GM19043 (cell line): ENCODE data around the gene DPF1.
"Not testable (repeated sequence)": the region's sequence is repeated elsewhere in the genome, so short reads cannot be mapped to it uniquely, and the experiment has no call there.

Experiments used
- ATAC-seq: cut with Tn5 transposase; IDR thresholded peaks from one replicate; pipeline ENCODE4 v1.9.1; 2021; ENCODE audit warnings: low read depth; ENCODE audit not compliant: unreplicated experiment

Gene DPF1

DNA sequence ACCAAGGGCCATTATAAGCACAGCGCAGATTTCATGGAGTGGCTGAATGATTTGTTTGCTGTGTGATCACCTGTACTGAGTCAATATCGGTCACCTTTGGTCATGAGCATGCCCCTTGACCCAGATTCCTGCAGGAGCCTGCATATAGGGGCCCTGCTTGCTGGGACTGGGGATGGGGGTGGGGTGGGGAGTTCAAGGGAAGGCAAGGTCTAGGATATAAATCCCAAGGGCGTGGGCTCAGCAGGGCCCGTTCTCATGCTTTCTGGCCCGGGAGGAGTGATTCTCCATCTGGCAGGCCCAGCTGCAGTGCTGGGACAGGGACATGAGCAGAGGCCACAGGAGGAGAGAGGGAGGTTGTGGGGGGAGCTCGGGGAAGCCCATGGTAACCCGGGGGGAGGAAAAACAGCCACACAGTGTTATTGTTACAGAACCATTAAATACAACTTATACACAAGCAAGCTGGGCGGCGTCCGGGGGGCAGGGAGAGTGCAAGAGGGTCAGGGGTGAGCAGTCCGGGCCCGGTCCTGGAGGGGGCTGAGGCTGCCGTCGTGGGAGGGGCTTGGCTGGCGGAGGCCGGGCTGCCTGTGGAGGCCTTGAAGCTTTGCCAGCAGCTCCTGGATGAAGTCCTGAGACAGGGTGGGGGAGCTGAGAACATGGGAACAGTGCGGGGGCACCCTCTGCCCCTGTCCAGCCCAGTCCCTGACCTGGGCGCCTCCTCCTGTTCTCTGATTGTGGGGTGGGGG lies 27.0 kb upstream of the DPF1 start:
- no peak for ATAC-seq

DNA sequence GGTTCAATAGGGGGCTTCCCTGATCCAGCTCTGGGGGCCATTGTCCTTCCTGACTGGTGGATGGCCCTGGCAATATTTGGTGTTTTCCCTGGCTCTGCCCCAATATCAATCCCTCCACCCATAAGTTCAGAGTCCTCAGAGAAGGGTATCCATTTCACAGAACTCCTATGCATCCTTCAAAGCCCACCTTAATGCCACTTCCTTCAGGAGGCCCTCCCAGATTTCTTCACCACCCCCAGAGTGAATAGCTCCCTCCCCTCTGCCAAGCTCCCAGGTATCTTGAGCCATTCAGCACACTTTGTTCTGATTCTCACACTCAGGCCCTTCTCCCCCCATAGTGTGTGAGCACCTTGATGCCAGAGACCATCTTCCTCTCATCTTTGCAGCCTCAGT lies 26.4 kb upstream of the DPF1 start:
- ATAC-seq: no peak

GRCh38 chr19:38248421-38248820 lies 24.4 kb upstream of the DPF1 start:
- ATAC-seq: no peak

DNA sequence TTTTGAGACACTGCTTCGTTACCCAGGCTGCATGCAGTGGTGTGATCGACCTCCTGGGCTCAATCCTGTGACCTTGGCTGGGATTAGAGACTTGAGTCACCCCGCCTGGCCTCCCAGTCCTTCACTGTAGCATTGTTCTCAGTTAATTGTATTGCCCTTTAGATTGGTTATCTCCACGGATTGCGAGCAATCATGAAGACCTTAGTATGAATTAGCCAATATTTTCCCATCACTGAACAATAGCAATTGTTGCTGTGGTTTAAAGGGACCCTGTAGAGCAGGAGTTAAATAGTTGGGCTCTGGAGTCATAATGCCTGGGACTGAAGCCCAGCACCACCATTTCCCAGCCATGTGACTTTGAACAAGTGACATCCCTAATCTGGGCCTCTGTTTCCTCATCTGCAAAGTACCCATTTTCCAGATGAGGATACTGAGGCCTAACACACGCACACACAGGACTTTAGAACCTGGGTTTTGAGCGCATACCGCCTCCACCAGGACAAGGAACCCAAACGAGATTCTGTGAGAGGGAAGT lies 23.8 kb upstream of the DPF1 start:
- no peak for ATAC-seq

GRCh38 chr19:38247126-38247525 lies 23.1 kb upstream of the DPF1 start:
- ATAC-seq: no peak

DNA sequence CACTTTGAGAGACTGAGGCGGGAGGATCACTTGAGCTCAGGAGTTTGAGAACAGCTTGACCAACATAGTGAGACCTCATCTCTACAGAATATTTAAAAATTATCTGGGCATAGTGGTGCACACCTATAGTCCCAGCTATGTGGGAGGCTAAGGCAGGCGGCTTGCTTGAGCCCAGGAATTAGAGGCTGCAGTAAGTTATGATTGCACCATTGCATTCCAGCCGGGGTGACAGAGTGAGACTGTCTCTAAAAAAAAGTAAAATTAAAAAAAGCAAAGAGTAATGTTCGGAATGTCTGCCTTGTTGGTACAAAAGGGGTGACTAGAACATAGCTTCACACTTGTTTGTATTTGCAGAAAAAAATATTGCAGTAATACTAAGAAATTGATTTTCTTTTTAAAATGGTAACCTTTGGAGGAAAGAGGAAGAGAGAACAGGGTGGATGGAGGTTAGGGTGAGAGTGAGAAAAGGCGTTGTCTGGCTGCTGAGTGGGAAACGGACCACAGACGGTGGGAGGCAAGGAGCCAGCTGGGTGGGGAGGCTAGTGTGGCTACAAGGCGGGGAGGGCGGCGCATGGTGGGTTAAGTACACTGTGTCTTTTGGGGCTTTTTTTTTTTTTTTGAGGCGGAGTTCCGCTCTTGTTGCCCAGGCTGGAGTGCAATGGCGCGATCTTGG lies 21.9 kb upstream of the DPF1 start:
- ATAC-seq: no peak

GRCh38 chr19:38243279-38243673 lies 19.3 kb upstream of the DPF1 start:
- ATAC-seq: no peak

DNA sequence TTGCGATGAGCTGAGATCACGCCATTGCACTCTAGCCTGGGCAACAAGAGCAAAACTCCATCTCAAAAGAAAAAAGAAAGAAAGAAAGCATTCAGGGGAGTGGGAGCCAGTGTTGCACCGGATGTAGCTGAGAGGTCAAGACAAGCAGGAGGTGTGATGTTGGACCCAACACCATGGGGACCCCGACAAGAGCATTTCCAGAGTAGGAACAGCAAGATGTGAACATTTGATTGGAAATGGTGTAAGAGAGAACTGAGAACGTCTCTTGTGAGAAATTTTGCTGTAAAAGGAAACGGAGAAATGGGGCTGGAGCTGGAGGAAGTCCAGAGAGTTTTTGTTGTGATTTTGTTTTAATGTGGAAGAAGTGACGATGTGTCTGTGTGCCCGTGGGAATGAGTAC lies 15.8 kb upstream of the DPF1 start:
- ATAC-seq: no peak

GRCh38 chr19:38234615-38235014 lies 10.6 kb upstream of the DPF1 start:
- ATAC-seq: no peak

DNA sequence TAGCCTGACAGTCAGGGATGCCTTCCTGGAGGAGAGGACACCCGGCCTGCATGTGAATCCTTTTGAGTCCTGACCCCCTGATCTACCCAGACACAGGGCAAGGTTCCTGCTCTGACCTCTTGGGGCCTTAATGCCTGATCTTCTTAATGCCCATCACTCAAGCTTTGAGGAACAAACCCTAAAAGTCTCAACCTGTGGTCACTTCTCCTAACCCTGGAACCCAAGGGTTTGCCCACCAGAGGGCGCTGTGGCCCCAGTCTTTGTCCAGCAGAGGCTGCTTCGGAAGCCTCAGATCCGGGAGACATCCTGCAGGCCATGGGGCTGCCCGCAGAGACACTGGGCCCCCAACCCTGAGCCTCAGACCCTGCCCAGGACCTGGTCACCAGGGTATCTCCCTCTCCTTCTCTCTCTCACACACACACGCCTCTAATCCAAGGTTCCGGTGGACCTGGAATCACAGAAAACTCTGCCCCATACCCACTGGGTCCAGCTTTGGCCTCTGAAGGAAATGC lies 9.8 kb upstream of the DPF1 start:
- no peak for ATAC-seq

GRCh38 chr19:38231918-38232317 lies 7.9 kb upstream of the DPF1 start:
- no peak for ATAC-seq

DNA sequence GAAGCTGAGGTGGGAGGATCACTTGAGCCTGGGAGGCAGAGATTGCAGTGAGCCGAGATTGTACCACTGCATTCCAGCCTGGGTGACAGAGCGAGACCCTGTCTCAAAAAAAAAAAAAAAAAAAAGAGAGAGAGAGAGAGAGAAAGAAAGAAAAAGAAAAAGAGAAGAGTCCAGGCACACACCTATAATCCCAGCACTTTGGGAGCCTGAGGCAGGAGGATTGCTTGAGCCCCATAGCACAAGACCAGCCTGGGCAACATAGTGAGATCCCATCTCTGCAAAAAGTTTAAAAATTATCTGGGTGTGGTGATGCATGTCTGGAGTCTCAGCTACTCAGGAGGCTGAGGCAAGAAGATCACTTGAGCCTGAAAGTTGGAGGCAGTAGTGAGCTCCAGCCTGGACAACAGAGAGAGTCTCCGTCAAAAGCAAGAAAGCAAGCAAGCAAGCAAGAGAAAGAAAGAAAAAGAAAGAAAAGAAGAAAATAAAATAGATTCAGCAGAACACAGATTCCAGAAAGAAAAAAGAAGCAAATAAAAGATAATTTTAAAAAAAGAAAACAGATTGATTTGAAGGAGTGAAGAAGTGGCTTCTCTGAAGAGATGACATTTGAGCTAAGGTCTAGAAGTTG lies 6.6 kb upstream of the DPF1 start:
- ATAC-seq: not testable (repeated sequence)

DNA sequence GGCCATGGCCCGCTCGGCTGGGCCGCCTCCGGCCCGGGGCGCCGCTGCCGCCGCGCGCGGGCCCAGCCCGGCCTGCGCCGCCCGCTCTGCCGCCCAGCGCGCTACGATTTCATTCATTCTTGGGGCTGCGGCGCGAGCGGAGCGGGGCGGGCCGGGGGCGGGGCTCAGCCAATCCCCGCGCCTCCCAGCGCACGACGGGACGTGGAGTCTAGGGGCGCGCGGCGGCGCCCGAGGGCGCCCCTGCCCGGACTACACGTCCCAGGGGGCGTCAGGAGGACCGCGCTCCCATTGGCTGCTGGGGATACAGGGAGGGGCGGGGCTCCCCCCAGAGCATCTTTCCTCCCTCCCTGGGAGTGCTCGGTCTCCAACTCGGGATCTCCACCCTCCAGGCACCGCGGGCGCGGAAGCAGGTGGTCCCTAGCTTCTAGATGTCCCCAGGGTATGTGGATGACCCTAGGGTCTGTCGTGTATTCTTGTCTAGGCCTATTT lies 5.6 kb upstream of the DPF1 start:
- peak; percentile 51 for ATAC-seq

DNA sequence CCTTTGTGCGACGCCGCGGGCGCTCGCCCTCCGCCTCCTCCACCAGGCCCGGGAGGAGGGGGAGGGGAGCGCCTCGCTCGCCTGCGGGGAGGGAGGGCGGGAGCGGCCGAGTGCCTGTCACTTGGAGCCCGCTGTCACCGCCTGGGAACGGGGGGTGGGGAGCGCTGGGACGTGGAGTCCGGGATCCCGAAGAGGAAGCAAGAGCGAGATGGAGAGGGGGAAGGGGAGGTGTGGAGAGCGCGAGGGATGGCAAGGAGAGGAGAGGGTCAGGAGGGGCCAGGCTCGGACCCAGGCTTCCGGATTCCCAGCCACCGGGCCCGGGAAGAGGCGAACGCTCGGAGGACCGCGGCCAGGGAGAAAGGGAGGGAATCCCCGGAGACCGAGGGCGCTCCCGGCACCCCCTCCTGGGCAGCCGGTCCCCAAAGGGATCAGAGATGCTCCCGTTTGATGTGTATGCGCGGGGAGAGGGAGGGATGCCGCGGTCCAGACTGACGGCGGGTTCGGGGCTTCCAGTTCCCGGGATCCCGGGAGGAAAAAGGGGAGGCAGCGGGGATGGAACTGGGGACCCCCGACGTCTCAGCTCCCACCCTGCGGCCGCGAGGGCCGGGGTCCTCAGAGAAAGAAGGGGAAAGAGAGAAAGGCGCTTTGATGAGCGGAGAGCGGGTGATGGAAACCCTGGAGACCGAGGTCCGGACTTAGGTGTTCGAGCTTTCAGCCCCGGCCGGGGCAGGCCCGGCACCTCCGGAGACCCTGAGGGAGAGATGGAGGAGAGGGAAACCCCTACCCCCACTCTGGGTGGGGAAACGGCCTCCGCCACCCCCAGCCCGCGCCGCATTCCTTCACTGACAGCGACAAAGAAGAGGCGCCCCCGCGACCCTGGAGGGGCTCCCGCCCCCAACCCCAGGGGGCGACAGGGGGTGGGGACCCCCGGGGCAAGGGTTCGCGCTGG lies 4.7 kb upstream of the DPF1 start:
- no peak for ATAC-seq

GRCh38 chr19:38228005-38228377 lies 4.0 kb upstream of the DPF1 start:
- no peak for ATAC-seq

GRCh38 chr19:38227287-38228004 lies 3.4 kb upstream of the DPF1 start:
- ATAC-seq: no peak

- ATAC-seq: not testable (repeated sequence)
Observed at GRCh38 chr19:38224863-38225218, 819 bp upstream of the DPF1 start.

DNA sequence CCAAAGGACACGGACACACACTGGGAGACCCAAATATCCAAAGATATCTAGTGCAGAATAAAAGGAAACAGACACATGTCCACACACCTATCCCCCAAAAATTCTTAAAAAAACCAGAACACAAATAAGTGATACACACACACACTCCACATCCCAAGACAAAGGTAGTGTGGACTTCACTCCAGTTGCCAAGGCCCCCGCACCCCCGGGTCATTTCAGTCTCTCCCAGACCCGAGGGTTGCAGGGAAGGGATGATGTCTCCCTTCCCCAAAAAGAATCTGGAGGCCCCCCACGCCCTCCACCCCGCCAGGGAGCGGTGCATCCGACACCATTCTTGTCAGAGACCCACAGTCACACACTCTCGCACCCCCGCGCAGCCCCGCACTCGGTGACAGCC lies 407 bp downstream of the DPF1 start:
- no peak for ATAC-seq

GRCh38 chr19:38223119-38223523 lies 901 bp downstream of the DPF1 start:
- ATAC-seq: no peak
